Activated B cell treated with CpG ODN at 0.5 μM for 24 hours (primary cell): ENCODE measurements around the gene ANO8. TPM values are rescaled to one million over a fixed set of nuclear protein-coding genes. Genes with fewer than 3 reads are reported as not detected.
A peak's percentile ranks its signal among the peaks of the same experiment; 100 is the strongest.

Source experiments
- ATAC-seq: fragments of 200-7000 bp; cut with Tn5 transposase; one replicate; pipeline ENCODE4 v1.10.0; 2021; ENCODE audit warnings: low read depth, mild to moderate bottlenecking, moderate library complexity
- CTCF ChIA-PET: fragments of 350-600 bp; sonication (Branson Sonifier 250); formaldehyde crosslinking; loops from one replicate; lab custom pipeline; 2021; ENCODE audit warnings: antibody characterized with exemption; lab: Charles Lee
- POLR2A ChIA-PET: fragments of 350-600 bp; sonication (Branson Sonifier 250); formaldehyde crosslinking; loops from one replicate; lab custom pipeline; 2021; ENCODE audit warnings: antibody characterized with exemption; lab: Charles Lee
- DNase-seq: peaks from one replicate; pipeline ENCODE4 v3.0.0; 2022
- H3K27ac Mint-ChIP-seq: one replicate; pipeline ENCODE4 v1.8.0; 2020; ENCODE audit warnings: mixed read lengths
- H3K27me3 Mint-ChIP-seq: one replicate; pipeline ENCODE4 v1.8.0; 2021; ENCODE audit warnings: mixed read lengths
- H3K36me3 Mint-ChIP-seq: one replicate; pipeline ENCODE4 v1.8.0; 2021; ENCODE audit warnings: low read depth, mixed read lengths
- H3K4me1 Mint-ChIP-seq: one replicate; pipeline ENCODE4 v1.8.0; 2021; ENCODE audit warnings: mixed read lengths
- H3K4me3 Mint-ChIP-seq: one replicate; pipeline ENCODE4 v1.8.0; 2020; ENCODE audit warnings: mild to moderate bottlenecking, mixed read lengths
- H3K9me3 Mint-ChIP-seq: one replicate; pipeline ENCODE4 v1.8.0; 2020; ENCODE audit warnings: mixed read lengths
- intact Hi-C: fragments of 100-400 bp; cut with micrococcal nuclease; formaldehyde crosslinking; loops from one replicate; pipeline ENCODE4 v1.15.1; 2024
- total RNA-seq: library from RNA; stranded (reverse); gene quantifications from 2 replicates; pipeline ENCODE4 v1.2.3, GENCODE V29; 2022
- TF ChIP-seq, protein P1 (sequence below): fragments of 200-600 bp; IDR thresholded peaks from one replicate; pipeline ENCODE4 v1.8.0; 2022; ENCODE audit warnings: antibody characterized with exemption, mild to moderate bottlenecking

The ANO8 gene
- total RNA-seq, 1 donor from 2014 or later, result 2.2 TPM

- peaks cover 6% of the 10 kb centered on the region for H3K27me3 Mint-ChIP-seq
- TF ChIP-seq, protein P1, sequence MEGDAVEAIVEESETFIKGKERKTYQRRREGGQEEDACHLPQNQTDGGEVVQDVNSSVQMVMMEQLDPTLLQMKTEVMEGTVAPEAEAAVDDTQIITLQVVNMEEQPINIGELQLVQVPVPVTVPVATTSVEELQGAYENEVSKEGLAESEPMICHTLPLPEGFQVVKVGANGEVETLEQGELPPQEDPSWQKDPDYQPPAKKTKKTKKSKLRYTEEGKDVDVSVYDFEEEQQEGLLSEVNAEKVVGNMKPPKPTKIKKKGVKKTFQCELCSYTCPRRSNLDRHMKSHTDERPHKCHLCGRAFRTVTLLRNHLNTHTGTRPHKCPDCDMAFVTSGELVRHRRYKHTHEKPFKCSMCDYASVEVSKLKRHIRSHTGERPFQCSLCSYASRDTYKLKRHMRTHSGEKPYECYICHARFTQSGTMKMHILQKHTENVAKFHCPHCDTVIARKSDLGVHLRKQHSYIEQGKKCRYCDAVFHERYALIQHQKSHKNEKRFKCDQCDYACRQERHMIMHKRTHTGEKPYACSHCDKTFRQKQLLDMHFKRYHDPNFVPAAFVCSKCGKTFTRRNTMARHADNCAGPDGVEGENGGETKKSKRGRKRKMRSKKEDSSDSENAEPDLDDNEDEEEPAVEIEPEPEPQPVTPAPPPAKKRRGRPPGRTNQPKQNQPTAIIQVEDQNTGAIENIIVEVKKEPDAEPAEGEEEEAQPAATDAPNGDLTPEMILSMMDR, result no peak
- ChIA-PET CTCF (interaction anchor here (1.0 kb wide), 1 partner anchor 23 kb away, joined by 3 read pairs; the partner anchor contains the start of gene MRPL34), POLR2A (interaction anchor here (0.5 to 3.5 kb wide), 7 partner anchors 19 to 1266 kb away, joined by 3 to 24 read pairs (median 4); partner anchors contain the start of genes DDA1, MRPL34 and SLC27A1)
- ATAC-seq (peak; percentile 23), DNase-seq (peak; percentile 43)
- no peaks in the 10 kb centered on the region for H3K9me3 Mint-ChIP-seq
- intact Hi-C loops, result no loop called here
- no peaks in the 10 kb centered on the region for H3K36me3 Mint-ChIP-seq
- H3K27ac Mint-ChIP-seq, result no peak overlapping the region
- H3K4me1 Mint-ChIP-seq, result peaks cover 17% of the 10 kb centered on the region
- peak overlapping the region; percentile 77 for H3K4me3 Mint-ChIP-seq
Observed at GRCh38 chr19:17328517-17329365, 5.9 kb downstream of the ANO8 start.

DNA sequence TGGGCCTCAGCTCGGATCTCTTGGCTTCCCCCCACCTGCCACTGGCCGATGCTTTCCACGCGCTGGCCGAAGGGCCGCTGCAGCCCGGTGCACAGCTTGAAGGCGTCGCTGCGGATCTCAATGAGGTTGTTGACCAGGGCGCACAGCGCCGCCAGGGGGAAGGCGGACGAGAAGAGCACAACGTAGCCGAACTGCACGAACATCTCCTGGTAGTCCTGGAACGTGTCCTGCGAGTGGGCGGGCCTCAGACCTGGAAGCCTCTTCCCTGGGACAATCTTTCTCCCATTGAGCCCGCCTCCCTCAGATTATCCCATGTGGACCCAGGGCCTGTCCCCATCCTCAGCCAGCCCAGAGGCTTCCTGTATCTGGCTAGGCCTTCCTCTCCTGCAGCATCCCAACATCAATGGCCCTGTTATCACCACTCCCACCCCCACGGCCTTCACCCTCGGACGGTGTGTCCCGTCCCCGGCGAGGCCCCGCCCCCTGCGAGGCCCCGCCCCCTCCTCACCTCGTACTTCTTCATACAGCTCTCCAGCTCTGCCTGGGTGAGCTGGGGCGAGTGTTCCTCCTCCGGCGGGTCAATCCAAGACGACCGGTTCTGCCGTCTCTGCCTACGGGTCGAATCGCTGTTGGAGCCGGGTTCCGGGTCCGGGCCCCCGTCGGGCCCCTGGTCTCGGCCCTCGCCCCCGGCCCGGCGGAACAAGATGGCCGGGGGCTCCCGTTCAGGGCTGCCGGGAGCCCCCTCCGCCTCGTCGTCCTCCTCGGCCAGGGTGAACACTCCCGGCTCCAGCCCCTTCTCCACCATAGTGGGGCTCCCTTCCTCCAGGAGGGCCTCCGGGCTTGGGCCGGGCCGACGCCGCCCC lies 6.8 kb downstream of the ANO8 start:
- Mint-ChIP-seq H3K4me1 (peaks cover 16% of the 10 kb centered on the region), H3K4me3 (peak overlapping the region; percentile 77), H3K9me3 (no peaks in the 10 kb centered on the region), H3K27me3 (peaks cover 6% of the 10 kb centered on the region), H3K36me3 (no peaks in the 10 kb centered on the region), H3K27ac (no peak overlapping the region)
- POLR2A ChIA-PET, result interaction anchor here (0.5 to 3.5 kb wide), 8 partner anchors 11 to 1265 kb away, joined by 3 to 24 read pairs (median 4); partner anchors contain the start of genes DDA1, MRPL34 and SLC27A1
- ATAC-seq (peak; percentile 88), DNase-seq (peak; percentile 56)
- TF ChIP-seq, protein P1, result no peak
- CTCF ChIA-PET, result interaction anchor here (1.0 kb wide), 1 partner anchor 23 kb away, joined by 3 read pairs; the partner anchor contains the start of gene MRPL34
- intact Hi-C loops, result no loop called here

- Mint-ChIP-seq H3K4me1 (peaks cover 18% of the 10 kb centered on the region), H3K36me3 (peaks cover 6% of the 10 kb centered on the region), H3K9me3 (no peaks in the 10 kb centered on the region), H3K27me3 (peaks cover 6% of the 10 kb centered on the region), H3K27ac (no peak overlapping the region), H3K4me3 (peak overlapping the region; percentile 52)
- CTCF ChIA-PET, result no interaction called here
- POLR2A ChIA-PET, result interaction anchor here (0.7 to 3.5 kb wide), 3 partner anchors 9 to 18 kb away, joined by 3 to 24 read pairs (median 3); partner anchors contain the start of gene DDA1
- no peak for ATAC-seq
- no peak for DNase-seq
- TF ChIP-seq, protein P1, result no peak
- intact Hi-C loops, result no loop called here
Observed at GRCh38 chr19:17327068-17327653, 7.5 kb downstream of the ANO8 start.

DNA sequence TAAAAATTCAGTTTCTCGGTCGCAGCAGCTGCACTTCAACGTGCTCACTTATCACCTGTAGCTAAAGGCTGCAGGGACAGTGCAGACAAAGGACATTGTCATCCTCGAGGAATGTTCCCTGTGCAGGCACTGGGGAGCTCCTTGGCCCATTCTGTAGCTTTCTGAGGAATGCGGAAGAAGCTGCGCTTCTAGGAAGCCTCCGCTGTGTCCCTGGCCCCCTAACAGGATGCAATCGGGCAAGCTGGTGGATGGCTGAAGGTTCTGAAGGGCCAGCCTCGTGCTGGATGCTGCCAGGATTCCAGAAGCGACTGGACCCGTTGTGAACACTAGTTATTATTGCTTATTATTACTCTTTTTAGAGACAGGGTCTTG lies 8.1 kb downstream of the ANO8 start:
- peaks cover 8% of the 10 kb centered on the region for H3K36me3 Mint-ChIP-seq
- H3K9me3 Mint-ChIP-seq, result no peaks in the 10 kb centered on the region
- ATAC-seq, result no peak
- CTCF ChIA-PET, result no interaction called here
- H3K27me3 Mint-ChIP-seq, result peaks cover 6% of the 10 kb centered on the region
- peaks cover 18% of the 10 kb centered on the region for H3K4me1 Mint-ChIP-seq
- H3K27ac Mint-ChIP-seq, result no peak overlapping the region
- POLR2A ChIA-PET, result interaction anchor here (0.7 to 3.5 kb wide), 2 partner anchors 9 to 17 kb away, joined by 3 to 24 read pairs; partner anchors contain the start of gene DDA1
- intact Hi-C loops, result no loop called here
- TF ChIP-seq, protein P1, result no peak
- DNase-seq, result no peak
- no peak overlapping the region for H3K4me3 Mint-ChIP-seq
